PFSK-1 (cell line): ENCODE measurements around the gene C7orf57.
A peak's percentile ranks its signal among the peaks of the same experiment; 100 is the strongest.

Experiments
- FOXP2 ChIP-seq: optimal IDR thresholded peaks from 2 replicates; pipeline ENCODE3; 2011; ENCODE audit warnings: borderline replicate concordance, control low read depth, inconsistent platforms; ENCODE audit not compliant: insufficient read depth; ENCODE audit errors: extremely low read length, extremely low read depth
- POLR2AphosphoS5 ChIP-seq: IDR thresholded peaks from 2 replicates; pipeline ENCODE4 v1.6.1; 2012; ENCODE audit warnings: low read depth, mild to moderate bottlenecking, control low read depth, low read length, moderate library complexity
- REST ChIP-seq, 2 experiments: IDR thresholded peaks; 2 replicates each; pipeline versions ENCODE4 v1.6.1 to v1.8.0; 2011 to 2012; ENCODE audit warnings: low read depth in 2 of 2, low read length in 2 of 2, control low read depth in 1 of 2, inconsistent platforms in 1 of 2, mild to moderate bottlenecking in 1 of 2, moderate library complexity in 1 of 2; ENCODE audit not compliant: insufficient read depth in 1 of 2
- SIN3A ChIP-seq: IDR thresholded peaks from 2 replicates; pipeline ENCODE4 v1.6.1; 2012; ENCODE audit warnings: mild to moderate bottlenecking, low read length, moderate library complexity, borderline replicate concordance; ENCODE audit not compliant: insufficient read depth
- TAF1 ChIP-seq: IDR thresholded peaks from 2 replicates; pipeline ENCODE4 v1.6.1; 2012; ENCODE audit warnings: low read length, control low read depth, borderline replicate concordance; ENCODE audit not compliant: insufficient read depth

The C7orf57 gene

GRCh38 chr7:48085942-48086341 lies 50.6 kb downstream of the C7orf57 start:
- TF ChIP-seq REST (IDR thresholded peaks at IDR 0.05; ENCODE audit: insufficient read depth in 1 of 2, low read depth in 2 of 2, low read length in 2 of 2) (no peak), SIN3A (no peak), POLR2AphosphoS5 (no peak), FOXP2 (no peak), TAF1 (no peak)

- no peak for TF ChIP-seq SIN3A
These were observed 52.0 kb downstream of the C7orf57 start for GRCh38 chr7:48087349-48087748.

GRCh38 chr7:48088559-48089045 lies 53.3 kb downstream of the C7orf57 start:
- peak; percentile 86; the same call in 1 of the 2 replicates for TF ChIP-seq SIN3A
- TF ChIP-seq TAF1: peak; percentile 12; the same call in 1 of the 2 replicates
- TF ChIP-seq REST (IDR thresholded peaks at IDR 0.05; ENCODE audit: insufficient read depth in 1 of 2, low read depth in 2 of 2, low read length in 2 of 2): peak; percentile 14 to 36; a peak in 1 of 4 replicates
- TF ChIP-seq POLR2AphosphoS5: no peak
- no peak for TF ChIP-seq FOXP2

- peak; percentile 49 for TF ChIP-seq FOXP2
- TF ChIP-seq POLR2AphosphoS5: peak; percentile 76
- 0 out of 2 replicates have a peak, but pooled peaks have one; percentile 10 for TF ChIP-seq SIN3A
- no peak for TF ChIP-seq REST (IDR thresholded peaks at IDR 0.05; ENCODE audit: insufficient read depth in 1 of 2, low read depth in 2 of 2, low read length in 2 of 2)
- peak; percentile 75; the same call in 1 of the 2 replicates for TF ChIP-seq TAF1
These were observed 54.0 kb downstream of the C7orf57 start, which contains the start of gene UPP1 for GRCh38 chr7:48089046-48090003. UPP1 (plus strand) TSS chr7:48089265; CDS start chr7:48094784, 5,519 bp downstream.

- TF ChIP-seq POLR2AphosphoS5: 0 out of 2 replicates have a peak, but pooled peaks have one; percentile 19
- TF ChIP-seq REST (IDR thresholded peaks at IDR 0.05; ENCODE audit: insufficient read depth in 1 of 2, low read depth in 2 of 2, low read length in 2 of 2): no peak
These were observed 54.9 kb downstream of the C7orf57 start for GRCh38 chr7:48090095-48090805.
